ENCODE measurements around the gene HBG2. TPM values are rescaled to one million over a fixed set of nuclear protein-coding genes. Genes with fewer than 3 reads are reported as not detected.

Gene HBG2
- total and polyA plus RNA-seq, 2 of the 8 experiments (the other 6 are each of a cell fraction or from before 2014, with no cell fraction given), result 0.23 TPM; not detected in 1

- TF ChIP-seq HDAC2 (IDR thresholded peaks at IDR 0.05; ENCODE audit: borderline replicate concordance in 1 of 2, low read depth in 2 of 2, low read length in 2 of 2) (no peak), TEAD4 (IDR thresholded peaks at IDR 0.05; ENCODE audit: low read depth, low read length) (no peak)
These were observed 25.2 kb downstream of the HBG2 start (continued) for GRCh38 chr11:5229356-5229755.
